Coronary artery (tissue), 2 donors: ENCODE measurements around the gene OR2B2.

ENCODE experiments used
- DNase-seq: peaks from one replicate; pipeline ENCODE4 v3.0.0-alpha.2; 2017; ENCODE audit warnings: low spot score
- H3K27ac ChIP-seq, 2 donors: fragments of 200-600 bp; sonication (generic); one replicate each; pipeline ENCODE4 v1.5.1; 2016 to 2019
- H3K4me3 ChIP-seq: fragments of 200-600 bp; sonication (generic); 2 replicates; pipeline ENCODE4 v1.5.1; 2016; ENCODE audit warnings: mild to moderate bottlenecking, moderate library complexity
- TF ChIP-seq, protein P1 (sequence below): fragments of 200-600 bp; sonication (generic); IDR thresholded peaks from one replicate; pipeline ENCODE4 v1.5.1; 2019; ENCODE audit warnings: antibody characterized with exemption

OR2B2 gene

DNA sequence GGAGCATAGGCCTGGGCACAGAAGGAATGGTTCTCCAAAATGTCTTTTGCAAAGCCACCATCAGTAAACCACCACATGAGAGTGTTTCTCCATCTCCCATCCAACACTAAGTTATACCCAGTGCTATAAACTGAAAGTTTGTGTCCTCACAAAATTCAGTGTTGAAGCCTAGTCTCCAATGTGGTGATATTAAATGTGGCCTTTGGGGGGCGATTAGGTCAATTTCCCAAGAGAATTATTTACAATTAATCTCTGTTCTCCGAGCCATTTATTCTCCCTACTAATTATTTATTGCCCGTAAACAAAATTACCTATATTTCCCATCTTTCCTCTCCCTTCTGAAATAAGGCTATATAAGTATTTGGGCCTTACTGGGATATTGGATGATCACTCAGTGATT, 26.1 kb downstream of the OR2B2 start:
- DNase-seq: no peak
- TF ChIP-seq, protein P1, sequence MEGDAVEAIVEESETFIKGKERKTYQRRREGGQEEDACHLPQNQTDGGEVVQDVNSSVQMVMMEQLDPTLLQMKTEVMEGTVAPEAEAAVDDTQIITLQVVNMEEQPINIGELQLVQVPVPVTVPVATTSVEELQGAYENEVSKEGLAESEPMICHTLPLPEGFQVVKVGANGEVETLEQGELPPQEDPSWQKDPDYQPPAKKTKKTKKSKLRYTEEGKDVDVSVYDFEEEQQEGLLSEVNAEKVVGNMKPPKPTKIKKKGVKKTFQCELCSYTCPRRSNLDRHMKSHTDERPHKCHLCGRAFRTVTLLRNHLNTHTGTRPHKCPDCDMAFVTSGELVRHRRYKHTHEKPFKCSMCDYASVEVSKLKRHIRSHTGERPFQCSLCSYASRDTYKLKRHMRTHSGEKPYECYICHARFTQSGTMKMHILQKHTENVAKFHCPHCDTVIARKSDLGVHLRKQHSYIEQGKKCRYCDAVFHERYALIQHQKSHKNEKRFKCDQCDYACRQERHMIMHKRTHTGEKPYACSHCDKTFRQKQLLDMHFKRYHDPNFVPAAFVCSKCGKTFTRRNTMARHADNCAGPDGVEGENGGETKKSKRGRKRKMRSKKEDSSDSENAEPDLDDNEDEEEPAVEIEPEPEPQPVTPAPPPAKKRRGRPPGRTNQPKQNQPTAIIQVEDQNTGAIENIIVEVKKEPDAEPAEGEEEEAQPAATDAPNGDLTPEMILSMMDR: no peak
- no peak overlapping the region for H3K27ac ChIP-seq
- H3K4me3 ChIP-seq: no peak overlapping the region

DNA sequence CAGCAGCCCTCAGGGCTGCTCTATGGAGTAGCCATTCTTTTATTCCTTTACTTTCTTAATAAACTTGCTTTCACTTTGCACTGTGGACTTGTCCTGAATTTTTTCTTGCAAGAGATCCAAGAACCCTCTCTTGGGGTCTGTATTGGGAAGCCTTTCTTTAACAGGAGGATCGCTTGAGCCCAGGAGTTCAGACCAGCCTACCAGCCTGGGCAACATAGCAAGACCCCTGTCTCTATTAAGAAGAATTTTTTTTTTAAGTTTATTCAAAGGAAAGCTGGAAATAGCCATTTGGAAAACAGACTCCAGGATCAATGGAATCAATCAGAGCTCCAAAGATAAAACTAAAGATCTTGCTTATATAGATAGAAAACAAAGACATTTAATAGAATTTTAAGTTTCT, 29.1 kb downstream of the OR2B2 start:
- TF ChIP-seq, protein P1: no peak
- no peak for DNase-seq
- Histone ChIP-seq H3K4me3 (no peak overlapping the region), H3K27ac (no peak overlapping the region)

DNA sequence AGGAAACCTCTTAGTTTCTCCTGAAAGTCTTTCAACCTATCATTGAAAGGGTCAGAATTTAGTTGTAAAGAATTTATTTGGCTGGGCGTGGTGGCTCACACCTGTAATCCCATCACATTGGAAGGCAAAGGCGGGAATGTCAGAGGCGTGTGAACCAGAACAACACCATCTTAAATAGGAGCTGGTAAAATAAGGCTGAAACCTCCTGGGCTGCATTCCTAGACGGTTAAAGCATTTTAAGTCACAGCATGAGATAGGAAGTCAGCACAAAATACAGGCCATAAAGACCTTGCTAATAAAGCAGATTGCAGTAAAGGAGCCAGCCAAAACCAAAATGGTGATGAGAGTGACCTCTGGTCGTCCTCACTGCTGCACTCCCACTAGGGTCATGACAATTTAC, 29.6 kb downstream of the OR2B2 start:
- no peak for DNase-seq
- TF ChIP-seq, protein P1: no peak

DNA sequence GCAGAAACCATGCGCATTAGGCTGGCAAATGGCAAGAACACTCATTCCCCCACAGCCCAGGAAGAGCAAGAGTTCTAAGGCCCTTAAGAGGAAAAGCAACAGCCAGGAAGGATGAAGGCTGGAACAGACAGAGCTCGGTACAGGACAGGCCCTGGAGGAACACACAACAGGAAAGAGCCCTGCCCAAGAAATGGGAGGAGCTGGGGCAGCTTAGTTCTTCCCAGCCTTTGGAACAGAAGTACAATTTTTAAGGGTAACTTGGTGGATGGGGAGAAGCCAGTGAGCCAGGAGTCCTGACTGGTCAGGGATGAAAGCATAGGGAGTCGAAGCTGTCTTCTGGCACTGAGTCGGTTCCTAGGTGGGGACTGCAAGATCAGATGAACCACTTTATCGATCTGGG, 32.4 kb downstream of the OR2B2 start:
- no peak for DNase-seq
- TF ChIP-seq, protein P1: no peak
- no peak overlapping the region for H3K4me3 ChIP-seq
- H3K27ac ChIP-seq: no peak overlapping the region

More for the DNA sequence above, 29.6 kb downstream of the OR2B2 start:
- Histone ChIP-seq H3K27ac (no peak overlapping the region), H3K4me3 (no peak overlapping the region)

DNA sequence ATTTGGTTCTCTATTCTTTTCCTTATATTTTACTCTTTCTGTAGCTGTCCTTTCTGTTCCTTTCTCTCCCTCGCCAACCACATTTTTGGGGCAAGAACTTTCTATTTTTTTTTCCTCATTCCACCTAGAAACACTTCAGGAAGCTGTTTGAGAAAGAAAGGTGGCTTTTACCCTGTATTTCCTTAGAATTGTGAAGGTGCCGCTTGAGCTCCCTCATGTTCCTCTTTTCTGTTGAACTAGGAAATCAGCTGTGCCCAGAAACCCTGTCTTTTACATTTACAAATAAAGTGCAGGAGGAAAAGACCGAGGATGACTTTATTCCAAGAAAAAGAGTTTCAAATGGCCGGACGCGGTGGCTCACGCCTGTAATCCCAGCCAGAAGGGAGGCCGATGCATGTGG, 38.2 kb downstream of the OR2B2 start:
- H3K27ac ChIP-seq: no peak overlapping the region
- no peak for DNase-seq
- no peak overlapping the region for H3K4me3 ChIP-seq
- TF ChIP-seq, protein P1: no peak

DNA sequence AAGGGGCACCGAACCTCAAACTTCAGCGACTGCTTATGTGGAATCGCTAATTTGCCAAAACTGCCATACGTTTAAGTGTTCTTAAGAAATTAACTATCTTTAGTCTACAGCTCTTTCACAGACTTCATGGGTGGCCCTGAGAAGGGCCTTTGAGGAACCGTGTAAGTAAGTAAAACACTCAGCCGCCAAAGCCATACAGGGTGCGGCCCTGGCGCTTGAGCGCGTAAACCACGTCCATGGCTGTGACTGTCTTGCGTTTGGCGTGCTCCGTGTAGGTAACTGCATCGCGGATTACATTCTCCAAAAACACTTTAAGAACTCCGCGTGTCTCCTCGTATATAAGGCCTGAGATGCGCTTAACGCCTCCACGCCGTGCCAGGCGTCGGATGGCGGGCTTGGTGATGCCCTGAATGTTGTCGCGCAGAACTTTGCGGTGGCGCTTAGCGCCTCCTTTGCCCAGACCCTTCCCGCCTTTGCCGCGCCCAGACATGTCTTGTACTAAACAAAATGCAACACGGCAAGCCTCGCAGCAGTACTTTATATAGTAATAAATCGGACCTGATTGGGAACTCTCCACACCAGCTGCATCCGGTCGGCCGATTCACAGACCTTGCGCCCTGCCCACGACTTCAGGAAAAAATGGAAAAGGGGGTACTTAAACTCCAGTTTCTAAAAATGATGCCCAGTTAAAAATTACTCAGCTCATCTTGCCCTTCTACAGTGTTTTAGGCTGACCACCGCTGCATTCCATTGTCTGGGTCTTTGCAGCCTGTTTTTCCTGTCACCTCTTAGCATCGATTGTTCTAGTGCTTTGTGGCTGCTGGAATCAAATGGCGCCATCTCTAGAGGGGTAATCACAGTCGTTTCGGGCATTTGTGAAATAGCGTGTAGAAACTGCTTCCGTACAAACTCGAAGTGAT, 38.9 kb downstream of the OR2B2 start:
- TF ChIP-seq, protein P1: no peak
- peak overlapping the region; percentile 78 for H3K4me3 ChIP-seq
- H3K27ac ChIP-seq: peak overlapping the region; percentile 21 to 74
- DNase-seq: no peak

DNA sequence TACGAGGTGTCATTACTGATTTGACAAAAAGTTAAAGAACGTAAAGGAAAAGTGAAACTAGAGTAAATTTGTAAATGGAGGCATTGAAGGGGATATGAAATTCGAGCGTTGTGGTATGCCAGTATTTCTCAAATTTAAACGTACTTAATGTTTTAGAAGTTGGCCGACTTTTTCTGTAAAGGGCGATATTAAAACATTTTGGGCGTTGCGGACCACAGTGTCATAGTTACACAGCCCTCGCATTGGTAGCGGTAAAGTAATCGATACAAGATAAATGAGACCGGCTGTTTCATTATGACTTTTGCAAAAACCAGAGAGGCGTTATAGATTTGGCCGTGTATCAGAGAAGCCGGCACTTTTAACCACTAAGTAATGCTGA, 39.6 kb downstream of the OR2B2 start:
- H3K27ac ChIP-seq: peak overlapping the region; percentile 21 to 74
- DNase-seq: no peak
- peak overlapping the region; percentile 78 for H3K4me3 ChIP-seq
- TF ChIP-seq, protein P1: no peak
